GM10248 (cell line): ENCODE results near the gene LINGO4.
"Not testable (repeated sequence)": the region's sequence is repeated elsewhere in the genome, so short reads cannot be mapped to it uniquely, and the experiment has no call there.

Source experiments
- CTCF ChIA-PET: fragments of 300-600 bp; sonication (Branson Sonifier 250); formaldehyde crosslinking; extraction: SDS; loops from one replicate; lab custom pipeline; 2021; ENCODE audit warnings: antibody characterized with exemption; lab: Yijun Ruan, JAX
- POLR2A ChIA-PET: fragments of 350-650 bp; sonication (Branson Sonifier 250); formaldehyde crosslinking; extraction: SDS; loops from one replicate; lab custom pipeline; 2020; ENCODE audit warnings: antibody characterized with exemption; lab: Yijun Ruan, JAX
- DNase-seq: peaks from one replicate; pipeline ENCODE4 v3.0.0; 2012; ENCODE audit errors: extremely low spot score
- CTCF ChIP-seq: IDR thresholded peaks from 2 replicates; pipeline ENCODE4 v1.5.1; 2012; ENCODE audit warnings: mild to moderate bottlenecking, low read depth; ENCODE audit errors: extremely low read depth, missing control alignments, control extremely low read depth

The LINGO4 gene

GRCh38 chr1:151774256-151774922 is 30.8 kb downstream of the LINGO4 start:
- TF ChIP-seq CTCF = no peak
- CTCF ChIA-PET = interaction anchor here (1.1 to 2.3 kb wide), 3 partner anchors 10 to 39 kb away, joined by 3 to 6 read pairs (median 5); no protein-coding TSS in a partner anchor
- no peak for DNase-seq
- POLR2A ChIA-PET = no interaction called here

GRCh38 chr1:151773702-151774101 is 31.5 kb downstream of the LINGO4 start:
- CTCF ChIA-PET = interaction anchor here (1.6 kb wide), 1 partner anchor 39 kb away, joined by 5 read pairs; no protein-coding TSS in a partner anchor
- POLR2A ChIA-PET = no interaction called here
- no peak for TF ChIP-seq CTCF
- no peak for DNase-seq

- CTCF ChIA-PET, POLR2A ChIA-PET, DNase-seq: not testable (repeated sequence)
Measured at GRCh38 chr1:151769270-151769669, 35.9 kb downstream of the LINGO4 start.

GRCh38 chr1:151768351-151769066 is 36.7 kb downstream of the LINGO4 start:
- POLR2A ChIA-PET, DNase-seq: not testable (repeated sequence)
- CTCF ChIA-PET = interaction anchor here (1.2 kb wide), 1 partner anchor 34 kb away, joined by 3 read pairs; no protein-coding TSS in a partner anchor

- no peak for TF ChIP-seq CTCF
- POLR2A ChIA-PET = no interaction called here
- CTCF ChIA-PET = interaction anchor here (1.1 to 2.8 kb wide), 6 partner anchors 8 to 693 kb away, joined by 3 to 9 read pairs (median 4); partner anchors contain the start of genes GABPB2 and TDRKH
- DNase-seq = no peak
Measured at GRCh38 chr1:151763990-151764389, 41.2 kb downstream of the LINGO4 start.

- DNase-seq = peak; percentile 95
- POLR2A ChIA-PET = interaction anchor here (0.6 kb wide), 2 partner anchors 10 to 87 kb away, joined by 3 to 4 read pairs; no protein-coding TSS in a partner anchor
- no peak for TF ChIP-seq CTCF
- CTCF ChIA-PET = interaction anchor here (1.0 to 2.8 kb wide), 8 partner anchors 9 to 693 kb away, joined by 3 to 9 read pairs (median 4); partner anchors contain the start of genes GABPB2 and TDRKH
Measured at GRCh38 chr1:151762941-151763921, 42.0 kb downstream of the LINGO4 start, which contains the start of gene MRPL9. TSS of gene MRPL9 (minus strand) at chr1:151763496. CDS start at chr1:151763479, 17 bp downstream.
